Measurements from ENCODE around the gene BPIFA2. TPM values are rescaled to one million over a fixed set of nuclear protein-coding genes. Genes with fewer than 3 reads are reported as not detected.

The BPIFA2 gene
- polyA plus RNA-seq, 2 of the 4 experiments (the other 2 are of a cell fraction): 0.16 TPM; not detected in 1

- Histone ChIP-seq H3K4me2 (peak overlapping the region; percentile 41; the same call in 2 of the 3 replicates), H3K27ac (no peak overlapping the region), H3K4me1 (peaks cover 16% of the 10 kb centered on the region; the same call in 2 of the 3 replicates), H3K4me3 (no peak overlapping the region), H3K9me3 (no peaks in the 10 kb centered on the region)
- ChIA-PET CTCF (interaction anchor here (0.9 to 1.9 kb wide), 3 partner anchors 31 to 84 kb away, joined by 3 to 4 read pairs (median 3); no protein-coding TSS in a partner anchor), POLR2A (no interaction called here)
- FAIRE-seq (no peak), DNase-seq (ENCODE audit: low read depth in 1 of 2, low spot score in 1 of 2) (no peak), ATAC-seq (no peak)
- no peak for TF ChIP-seq NFE2L2 (conservative IDR thresholded peaks at IDR 0.05; ENCODE audit: low read length)
- TF ChIP-seq MAZ (IDR thresholded peaks at IDR 0.05; ENCODE audit: borderline replicate concordance, low read depth, low read length): no peak
- TF ChIP-seq, protein P1, sequence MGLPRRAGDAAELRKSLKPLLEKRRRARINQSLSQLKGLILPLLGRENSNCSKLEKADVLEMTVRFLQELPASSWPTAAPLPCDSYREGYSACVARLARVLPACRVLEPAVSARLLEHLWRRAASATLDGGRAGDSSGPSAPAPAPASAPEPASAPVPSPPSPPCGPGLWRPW (IDR thresholded peaks at IDR 0.05): 0 out of 2 replicates have a peak, but pooled peaks have one; percentile 42
- peak in 1 of 2 experiments; percentile 21; a peak in 1 of 5 replicates for TF ChIP-seq EP300 (IDR thresholded peaks at IDR 0.05)
- TF ChIP-seq MAFK (IDR thresholded peaks at IDR 0.05; ENCODE audit: partially characterized antibody): no peak
- 0 out of 2 replicates have a peak, but pooled peaks have one; percentile 17 for TF ChIP-seq JUNB (IDR thresholded peaks at IDR 0.05)
- TF ChIP-seq ZSCAN20 (CRISPR knock-in tag; IDR thresholded peaks at IDR 0.05): no peak
- TF ChIP-seq CEBPB (IDR thresholded peaks at IDR 0.05): peak; percentile 41 to 76; a peak in 3 of 4 replicates
- WGBS (ENCODE audit: missing lambda C conversion rate): 48% methylated on average over 4 of the region's 4 CpGs
These were observed 40.4 kb upstream of the BPIFA2 start for GRCh38 chr20:33127422-33128097.

DNA sequence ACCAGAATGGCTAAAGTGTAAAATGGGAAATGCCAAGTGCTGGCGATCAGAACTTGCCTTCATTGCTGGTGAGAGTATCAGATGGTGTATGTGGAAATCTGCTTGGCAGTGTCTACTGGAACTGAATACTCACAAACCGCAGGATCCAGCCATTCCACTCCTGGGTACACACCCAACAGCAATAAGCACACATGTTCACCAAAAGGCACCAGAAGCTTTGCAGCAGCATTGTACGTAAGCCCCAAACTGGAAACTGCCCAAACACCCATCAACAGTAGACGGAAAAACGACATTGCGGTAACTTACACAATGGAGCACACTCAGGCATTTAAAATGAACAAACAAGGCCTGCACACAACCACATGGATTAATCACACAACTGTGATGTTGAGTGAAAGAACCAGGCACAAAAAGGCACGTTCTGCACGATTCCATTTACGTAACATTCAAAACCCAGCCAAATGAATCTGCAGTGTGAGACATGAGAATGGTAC lies 37.3 kb upstream of the BPIFA2 start:
- no peaks in the 10 kb centered on the region for H3K9me3 ChIP-seq
- ATAC-seq (no peak), FAIRE-seq (no peak), DNase-seq (ENCODE audit: low read depth in 1 of 2, low spot score in 1 of 2) (no peak)
- 79% methylated on average over 9 of the region's 9 CpGs for WGBS (ENCODE audit: missing lambda C conversion rate)
- no peak for TF ChIP-seq RARB (CRISPR knock-in tag; IDR thresholded peaks at IDR 0.05)
- TF ChIP-seq FOXS1 (CRISPR knock-in tag; IDR thresholded peaks at IDR 0.05): no peak
- TF ChIP-seq, protein P2, sequence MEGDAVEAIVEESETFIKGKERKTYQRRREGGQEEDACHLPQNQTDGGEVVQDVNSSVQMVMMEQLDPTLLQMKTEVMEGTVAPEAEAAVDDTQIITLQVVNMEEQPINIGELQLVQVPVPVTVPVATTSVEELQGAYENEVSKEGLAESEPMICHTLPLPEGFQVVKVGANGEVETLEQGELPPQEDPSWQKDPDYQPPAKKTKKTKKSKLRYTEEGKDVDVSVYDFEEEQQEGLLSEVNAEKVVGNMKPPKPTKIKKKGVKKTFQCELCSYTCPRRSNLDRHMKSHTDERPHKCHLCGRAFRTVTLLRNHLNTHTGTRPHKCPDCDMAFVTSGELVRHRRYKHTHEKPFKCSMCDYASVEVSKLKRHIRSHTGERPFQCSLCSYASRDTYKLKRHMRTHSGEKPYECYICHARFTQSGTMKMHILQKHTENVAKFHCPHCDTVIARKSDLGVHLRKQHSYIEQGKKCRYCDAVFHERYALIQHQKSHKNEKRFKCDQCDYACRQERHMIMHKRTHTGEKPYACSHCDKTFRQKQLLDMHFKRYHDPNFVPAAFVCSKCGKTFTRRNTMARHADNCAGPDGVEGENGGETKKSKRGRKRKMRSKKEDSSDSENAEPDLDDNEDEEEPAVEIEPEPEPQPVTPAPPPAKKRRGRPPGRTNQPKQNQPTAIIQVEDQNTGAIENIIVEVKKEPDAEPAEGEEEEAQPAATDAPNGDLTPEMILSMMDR (IDR thresholded peaks at IDR 0.05): no peak
- no peak for TF ChIP-seq RAD21 (conservative IDR thresholded peaks at IDR 0.05 in 1 of 2, IDR thresholded peaks at IDR 0.05 in 1 of 2)
- no peak for TF ChIP-seq HOXA7 (CRISPR knock-in tag; IDR thresholded peaks at IDR 0.05)
- no peak for TF ChIP-seq CHD2 (IDR thresholded peaks at IDR 0.05; ENCODE audit: low read length, partially characterized antibody)
- no peak for TF ChIP-seq CBX8 (IDR thresholded peaks at IDR 0.05)
- no peak for TF ChIP-seq PHF8 (IDR thresholded peaks at IDR 0.05; ENCODE audit: borderline replicate concordance, low read depth)
- no peak for TF ChIP-seq EP300 (IDR thresholded peaks at IDR 0.05)
- no peak overlapping the region for H3K4me2 ChIP-seq
- ChIA-PET CTCF (no interaction called here), POLR2A (no interaction called here)
- no peak overlapping the region for H3K27ac ChIP-seq
- H3K4me3 ChIP-seq: no peak overlapping the region
- H3K4me1 ChIP-seq: peaks cover 24% of the 10 kb centered on the region; the same call in 2 of the 3 replicates

GRCh38 chr20:33131949-33132473 lies 35.9 kb upstream of the BPIFA2 start:
- POLR2A ChIA-PET: no interaction called here
- TF ChIP-seq GATA3 (IDR thresholded peaks at IDR 0.05; ENCODE audit: borderline replicate concordance) (no peak), PHF8 (IDR thresholded peaks at IDR 0.05; ENCODE audit: borderline replicate concordance, low read depth) (no peak), ZC3H11A (IDR thresholded peaks at IDR 0.05) (no peak), POLR2AphosphoS2 (conservative IDR thresholded peaks at IDR 0.05; ENCODE audit: low read length) (no peak), ZNF302 (CRISPR knock-in tag; IDR thresholded peaks at IDR 0.05) (no peak), CBX2 (IDR thresholded peaks at IDR 0.05; ENCODE audit: borderline replicate concordance, low read depth) (no peak), BHLHE40 (IDR thresholded peaks at IDR 0.05; ENCODE audit: low read depth, low read length) (no peak)
- Histone ChIP-seq H3K9me3 (peaks cover 4% of the 10 kb centered on the region; the same call in 1 of the 3 replicates), H3K4me2 (no peak overlapping the region), H3K27ac (no peak overlapping the region), H3K4me3 (no peak overlapping the region), H3K4me1 (peaks cover 24% of the 10 kb centered on the region; the same call in 2 of the 3 replicates)
- CTCF ChIA-PET: no interaction called here
- DNase-seq (ENCODE audit: low read depth in 1 of 2, low spot score in 1 of 2): no peak
- WGBS (ENCODE audit: missing lambda C conversion rate): 68% methylated on average over 5 of the region's 5 CpGs
- ATAC-seq: peak; percentile 17 to 28; a peak in 2 of 6 replicates
- FAIRE-seq: no peak

Measured in A549 (cell line).